HG03558 (cell line): ENCODE measurements around the gene SYNGR1.

Source experiments
- ATAC-seq: cut with Tn5 transposase; IDR thresholded peaks from one replicate; pipeline ENCODE4 v1.9.1; 2021; ENCODE audit warnings: moderate number of reproducible peaks; ENCODE audit not compliant: unreplicated experiment; ENCODE audit errors: extremely low read depth

Gene SYNGR1, protein sequence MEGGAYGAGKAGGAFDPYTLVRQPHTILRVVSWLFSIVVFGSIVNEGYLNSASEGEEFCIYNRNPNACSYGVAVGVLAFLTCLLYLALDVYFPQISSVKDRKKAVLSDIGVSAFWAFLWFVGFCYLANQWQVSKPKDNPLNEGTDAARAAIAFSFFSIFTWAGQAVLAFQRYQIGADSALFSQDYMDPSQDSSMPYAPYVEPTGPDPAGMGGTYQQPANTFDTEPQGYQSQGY

DNA sequence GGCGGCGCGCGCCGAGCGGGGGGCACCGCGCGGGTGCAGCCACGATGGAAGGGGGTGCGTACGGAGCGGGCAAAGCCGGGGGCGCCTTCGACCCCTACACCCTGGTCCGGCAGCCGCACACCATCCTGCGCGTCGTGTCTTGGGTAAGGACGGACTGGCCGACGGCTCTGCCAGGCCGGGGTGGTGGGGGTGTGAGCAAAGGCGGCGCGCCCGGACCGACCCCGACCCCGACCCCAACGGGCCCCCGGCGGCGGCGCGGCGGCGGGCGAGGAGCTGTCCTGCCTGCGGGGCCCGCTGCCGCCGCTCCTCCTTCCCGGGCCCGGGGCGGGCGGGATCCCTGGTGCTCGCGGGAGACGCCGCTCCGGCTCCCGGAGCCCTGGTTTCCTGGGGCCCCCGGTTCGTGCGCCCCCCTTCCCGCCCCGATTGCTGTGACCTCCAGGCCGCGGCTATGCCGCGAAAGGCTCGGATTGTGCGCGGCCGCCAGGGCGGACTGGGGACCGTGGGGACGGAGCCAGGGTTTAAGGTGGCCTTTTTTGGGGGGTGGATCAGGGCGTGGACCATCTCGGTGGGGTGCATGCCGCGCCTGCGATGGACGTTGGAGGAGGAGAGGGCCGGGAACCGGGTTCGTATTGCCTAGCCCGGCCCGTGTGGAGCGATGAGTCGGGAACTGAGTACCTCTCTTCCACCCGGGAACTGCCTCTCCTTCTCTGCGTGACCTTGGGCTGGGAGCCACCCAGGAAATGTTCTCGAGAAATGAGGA, at the start of gene SYNGR1:
SYNGR1 (plus strand) TSS at position 25 of the 760 bp plus-strand sequence; CDS start at position 45, 20 bp downstream.
- no peak for ATAC-seq

DNA sequence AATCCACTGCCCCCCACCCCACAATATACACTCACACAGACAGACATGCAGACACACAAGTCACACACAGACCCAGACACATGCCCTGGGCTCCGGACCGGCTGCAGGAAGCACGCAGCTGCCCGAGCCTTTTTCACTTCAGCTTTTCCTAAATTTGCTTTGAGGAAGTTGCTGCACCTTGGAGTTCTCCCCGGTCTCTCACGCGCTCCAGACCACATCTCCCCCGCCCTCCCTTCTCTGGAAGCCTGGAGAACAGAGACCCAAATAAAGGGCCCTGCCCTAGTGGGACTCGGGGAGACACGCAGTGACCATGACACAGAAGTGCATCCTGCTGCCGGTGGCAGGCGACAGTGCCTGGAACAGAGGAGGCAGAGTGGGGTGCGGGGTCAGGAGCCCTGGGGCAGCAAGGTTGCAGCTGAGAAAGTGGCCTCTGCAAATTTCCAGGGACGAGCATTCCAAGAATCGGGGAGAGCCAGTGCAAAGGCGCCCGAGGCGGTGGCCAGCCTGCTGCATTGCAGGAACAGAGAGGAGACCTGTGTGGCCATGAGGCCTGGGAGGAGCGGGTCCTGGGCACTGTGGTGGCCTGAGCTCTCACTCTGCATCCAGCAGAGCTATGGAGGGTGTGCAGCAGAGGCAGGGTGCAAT, 49.5 kb upstream of the SYNGR1 start:
- no peak for ATAC-seq

DNA sequence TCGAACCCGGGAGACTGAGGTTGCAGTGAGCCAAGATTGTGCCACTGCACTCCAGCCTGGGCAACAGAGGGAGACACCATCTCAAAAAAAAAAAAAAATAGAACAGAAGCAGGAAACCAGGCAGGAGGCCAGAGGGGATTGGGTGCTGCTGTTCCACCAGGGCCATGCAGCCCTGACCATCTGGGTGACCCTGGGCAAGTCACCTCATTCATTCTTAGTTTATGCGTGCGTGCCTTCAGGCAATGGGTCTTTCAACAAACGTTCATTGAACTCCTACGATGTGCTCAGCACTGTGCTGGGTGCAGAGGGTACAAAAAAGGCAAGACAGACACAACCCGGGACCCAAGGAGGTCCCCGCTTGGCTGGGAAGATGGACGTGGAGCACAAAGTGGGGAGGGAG, 48.7 kb upstream of the SYNGR1 start:
- no peak for ATAC-seq

DNA sequence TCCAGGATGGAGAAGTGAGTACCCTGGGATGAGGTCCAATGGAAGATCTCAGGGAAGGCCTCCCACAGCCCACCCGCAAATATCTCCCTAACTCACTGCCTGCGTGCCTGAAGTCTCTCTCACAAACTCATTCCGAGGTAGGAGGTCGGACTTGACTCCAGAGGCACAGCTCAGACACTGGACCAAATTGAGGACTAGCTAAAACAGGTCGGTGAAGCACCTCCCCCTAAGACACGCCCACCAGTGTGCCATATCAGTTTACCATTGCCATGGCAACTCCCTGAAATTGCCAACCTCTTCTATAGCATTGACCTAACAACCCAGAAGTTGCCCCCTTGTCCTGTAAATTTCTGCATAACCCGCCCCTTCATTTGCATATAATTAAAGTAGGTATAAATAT, 47.9 kb upstream of the SYNGR1 start:
- no peak for ATAC-seq

DNA sequence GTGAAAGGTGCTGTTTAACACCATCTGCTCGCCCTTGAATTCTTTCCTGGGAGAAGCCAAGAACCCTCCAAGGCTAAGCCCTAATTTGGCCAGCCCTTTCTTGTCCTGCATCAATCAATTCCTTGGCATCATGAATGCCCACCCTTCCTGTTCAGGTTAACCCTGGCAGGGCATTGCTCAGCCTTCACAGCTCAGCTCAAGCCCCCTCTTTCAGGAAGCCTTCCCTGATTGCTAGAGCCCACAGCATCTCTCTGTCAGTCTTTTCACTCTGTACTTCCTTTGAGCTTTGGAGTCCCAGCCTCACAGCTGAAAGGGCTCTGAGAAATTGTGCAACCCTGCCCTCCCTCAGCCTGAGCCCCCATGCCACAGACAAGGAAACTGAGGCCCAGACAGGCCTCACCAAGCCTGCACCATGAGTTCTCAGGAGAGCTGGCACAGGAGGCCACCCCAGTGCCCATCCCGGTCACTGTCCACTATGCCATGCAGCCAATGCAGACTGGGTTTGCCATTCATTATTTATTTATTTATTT, 47.3 kb upstream of the SYNGR1 start:
- no peak for ATAC-seq

DNA sequence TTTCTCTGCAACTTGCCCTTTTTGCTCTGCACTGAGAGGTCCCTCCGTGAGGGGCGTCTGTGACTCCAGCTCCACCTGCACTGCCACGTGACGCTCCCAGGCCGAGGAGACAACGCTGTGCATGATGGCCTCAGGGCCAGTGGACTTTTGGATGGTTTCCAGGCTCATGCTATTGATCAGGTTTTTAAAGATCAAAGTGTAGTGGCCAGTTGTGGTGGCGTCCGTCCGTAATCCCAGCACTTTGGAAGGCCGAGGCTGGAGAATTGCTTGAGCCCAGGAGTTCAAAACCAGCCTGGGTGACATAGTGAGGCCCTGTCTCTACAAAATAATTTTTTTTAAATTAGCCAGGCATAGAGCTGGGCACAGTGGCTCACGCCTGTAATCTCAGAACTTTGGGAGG, 46.4 kb upstream of the SYNGR1 start:
- no peak for ATAC-seq

DNA sequence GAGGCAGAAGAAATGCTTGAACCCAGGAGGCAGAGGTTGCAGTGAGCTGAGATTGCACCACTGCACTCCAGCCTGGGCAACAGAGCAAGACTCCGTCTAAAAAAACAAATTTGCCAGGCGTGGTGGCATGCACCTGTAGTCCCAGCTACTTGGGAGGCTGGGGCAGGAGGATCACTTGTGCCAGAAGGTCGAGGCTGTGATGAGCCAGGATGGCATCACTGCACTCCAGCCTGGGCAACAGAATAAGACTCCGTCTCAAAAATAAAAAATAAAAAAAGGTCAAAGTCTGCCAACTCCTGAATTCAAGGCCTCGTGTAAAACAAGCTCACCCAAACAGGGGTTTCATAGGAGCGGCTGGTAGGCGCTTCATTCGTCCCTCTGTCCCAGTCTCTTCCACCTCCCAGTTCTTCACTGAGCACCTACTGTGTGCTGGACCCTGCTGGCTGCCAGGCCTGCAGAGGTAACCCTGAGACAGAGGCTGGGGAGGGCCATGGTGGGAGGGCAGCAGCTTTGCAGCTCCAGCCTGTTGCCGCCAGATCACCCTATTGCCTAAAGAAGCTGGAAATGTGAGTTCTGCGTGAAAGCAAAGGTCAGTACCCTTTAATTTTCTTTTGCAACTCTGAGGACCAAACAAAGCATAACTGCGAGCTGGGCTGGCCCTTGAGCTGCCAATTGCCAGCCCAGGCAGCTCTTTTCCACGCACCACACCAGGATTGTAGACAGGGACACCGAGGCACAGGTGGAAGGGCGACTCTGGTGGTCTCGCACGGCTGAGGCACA, 45.7 kb upstream of the SYNGR1 start:
- ATAC-seq: no peak

DNA sequence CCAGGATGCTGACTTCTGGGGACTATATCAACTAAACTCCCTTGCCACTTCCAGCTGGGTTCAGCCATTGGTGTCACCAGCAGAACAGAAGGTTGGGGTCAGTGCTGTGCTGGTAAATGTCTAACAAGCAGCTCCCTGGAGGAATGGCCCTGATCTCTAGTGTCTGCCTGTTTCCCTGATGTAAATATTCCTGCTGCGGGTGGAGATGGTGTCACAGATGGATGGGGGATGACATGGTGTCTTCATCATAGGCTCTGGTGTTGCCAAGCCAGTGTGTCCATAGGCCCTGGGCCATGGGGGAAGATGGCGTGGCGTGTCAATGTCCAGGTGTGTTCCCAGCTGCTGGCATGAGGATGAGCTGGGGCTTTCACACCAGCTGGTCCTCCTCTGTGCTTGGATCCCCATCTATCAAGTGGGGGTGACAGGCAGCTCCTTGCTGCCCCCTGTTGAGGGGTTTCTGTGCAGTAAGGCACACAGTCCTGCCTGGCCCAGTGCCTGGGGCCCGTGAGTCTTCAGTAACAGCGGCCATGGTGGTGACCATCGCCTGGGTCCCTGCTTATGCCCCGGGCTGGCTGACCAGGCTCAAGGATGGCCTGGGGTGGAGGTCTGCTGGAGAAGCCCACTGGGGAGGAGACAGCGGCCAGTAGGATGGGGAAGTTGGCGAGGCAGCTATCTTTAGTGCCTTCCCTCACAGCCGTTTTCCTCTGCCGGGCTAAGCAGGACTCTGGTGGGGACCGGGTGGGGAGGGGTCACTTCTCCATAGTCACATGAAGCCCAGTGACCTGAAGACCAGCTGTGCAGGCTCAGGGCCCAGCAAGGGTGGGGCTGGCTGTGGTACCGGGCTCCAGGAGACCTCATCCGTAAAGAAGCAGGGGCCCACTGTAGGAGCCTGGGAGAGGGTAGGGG, 43.1 kb upstream of the SYNGR1 start:
- no peak for ATAC-seq

DNA sequence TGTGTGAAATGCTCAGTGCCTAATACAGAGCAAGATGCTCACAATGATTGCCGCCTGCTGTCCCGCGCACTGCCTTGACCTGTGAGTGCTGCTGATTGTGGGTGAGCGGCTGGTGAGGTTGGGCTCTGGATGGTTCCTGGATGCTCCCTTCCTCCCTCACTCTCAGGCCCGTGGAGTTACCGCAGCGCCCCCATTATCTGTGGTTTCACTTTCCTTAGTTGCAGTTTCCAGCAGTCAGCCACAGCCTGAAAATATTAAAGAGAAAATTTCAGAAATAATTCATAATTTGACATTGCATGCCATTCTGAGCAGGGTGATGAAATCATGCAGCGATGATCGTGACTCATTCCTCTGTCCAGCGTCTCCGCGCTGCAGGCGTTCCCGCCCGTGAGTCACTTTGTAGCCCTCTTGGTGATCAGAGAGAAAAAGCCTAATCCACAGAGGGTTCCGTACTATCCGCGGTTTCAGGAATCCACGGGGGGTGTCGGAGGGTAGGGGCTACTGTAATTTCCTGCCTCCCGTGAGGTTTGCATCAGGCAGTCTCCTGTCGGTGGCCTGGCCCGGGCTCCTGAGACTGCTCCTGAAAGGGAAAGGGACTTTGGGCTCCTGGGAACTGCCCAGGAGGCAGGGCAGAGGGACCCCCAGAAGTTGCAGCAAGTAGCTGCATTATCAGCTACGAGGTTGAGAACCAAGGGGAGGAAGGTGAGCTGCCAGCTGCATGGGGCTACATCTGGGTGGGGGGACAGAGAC, 41.0 kb upstream of the SYNGR1 start:
- ATAC-seq: no peak

DNA sequence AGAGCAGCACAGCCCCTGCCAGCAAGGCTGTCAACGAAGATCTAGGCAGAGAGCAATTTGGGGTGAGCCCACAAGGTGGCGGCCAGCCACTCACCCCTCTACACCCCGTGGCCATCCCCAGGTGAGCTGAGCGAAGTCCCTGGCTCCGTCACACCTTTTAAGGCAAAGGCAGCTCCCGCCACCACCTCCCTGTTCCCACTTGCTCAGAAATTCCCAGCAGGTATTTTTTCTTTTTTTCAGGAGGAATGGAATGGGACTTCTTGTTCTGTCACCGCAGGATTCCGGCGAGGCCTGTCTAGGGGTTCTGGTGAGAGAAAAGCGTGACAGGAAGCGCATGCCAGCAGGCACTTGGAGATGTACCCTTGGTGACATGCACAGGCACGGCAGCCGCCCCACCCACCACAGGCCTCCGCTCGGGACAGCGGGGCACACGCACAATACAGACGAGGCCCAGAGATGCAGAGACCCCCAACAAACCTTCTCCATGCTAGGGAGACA, 40.4 kb upstream of the SYNGR1 start:
- no peak for ATAC-seq

DNA sequence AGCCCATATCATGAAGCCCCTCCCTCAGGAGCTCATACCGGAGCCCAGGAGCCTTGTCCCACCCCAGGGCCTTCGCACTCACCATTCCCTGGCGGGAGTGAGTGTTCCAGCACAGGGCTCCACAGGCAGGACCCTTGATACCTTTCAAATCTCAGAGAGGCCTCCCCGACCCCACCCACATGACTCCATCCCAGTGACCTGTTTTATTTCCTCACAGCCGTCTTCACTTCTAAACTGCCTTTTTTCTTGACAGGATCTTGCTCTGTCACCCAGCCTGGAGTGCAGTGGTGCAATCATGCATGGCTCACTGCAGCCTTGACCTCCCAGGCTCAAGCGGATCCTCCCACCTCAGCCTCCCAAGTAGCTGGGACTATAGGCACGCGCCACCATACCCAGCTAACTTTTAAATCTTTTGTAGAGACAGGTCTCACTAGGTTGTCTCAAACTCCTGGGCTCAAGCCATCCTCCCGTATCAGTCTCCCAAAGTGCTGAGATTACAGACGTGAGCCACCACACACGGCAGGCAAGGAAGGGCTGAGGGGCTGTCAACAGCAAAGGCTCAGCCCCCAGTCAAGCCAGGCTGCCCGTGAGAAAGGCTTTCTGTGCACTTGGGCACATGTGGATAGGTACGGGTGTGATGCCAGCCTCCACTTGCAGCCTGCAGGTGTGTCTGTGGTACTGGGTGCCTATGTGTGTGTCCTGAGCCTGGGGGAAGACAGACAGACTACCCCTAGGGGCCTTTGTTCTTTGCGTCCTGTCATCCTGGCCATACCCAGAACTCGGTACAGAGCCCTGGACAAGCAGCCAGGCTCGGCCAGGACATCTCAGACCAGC, 39.7 kb upstream of the SYNGR1 start:
- no peak for ATAC-seq

DNA sequence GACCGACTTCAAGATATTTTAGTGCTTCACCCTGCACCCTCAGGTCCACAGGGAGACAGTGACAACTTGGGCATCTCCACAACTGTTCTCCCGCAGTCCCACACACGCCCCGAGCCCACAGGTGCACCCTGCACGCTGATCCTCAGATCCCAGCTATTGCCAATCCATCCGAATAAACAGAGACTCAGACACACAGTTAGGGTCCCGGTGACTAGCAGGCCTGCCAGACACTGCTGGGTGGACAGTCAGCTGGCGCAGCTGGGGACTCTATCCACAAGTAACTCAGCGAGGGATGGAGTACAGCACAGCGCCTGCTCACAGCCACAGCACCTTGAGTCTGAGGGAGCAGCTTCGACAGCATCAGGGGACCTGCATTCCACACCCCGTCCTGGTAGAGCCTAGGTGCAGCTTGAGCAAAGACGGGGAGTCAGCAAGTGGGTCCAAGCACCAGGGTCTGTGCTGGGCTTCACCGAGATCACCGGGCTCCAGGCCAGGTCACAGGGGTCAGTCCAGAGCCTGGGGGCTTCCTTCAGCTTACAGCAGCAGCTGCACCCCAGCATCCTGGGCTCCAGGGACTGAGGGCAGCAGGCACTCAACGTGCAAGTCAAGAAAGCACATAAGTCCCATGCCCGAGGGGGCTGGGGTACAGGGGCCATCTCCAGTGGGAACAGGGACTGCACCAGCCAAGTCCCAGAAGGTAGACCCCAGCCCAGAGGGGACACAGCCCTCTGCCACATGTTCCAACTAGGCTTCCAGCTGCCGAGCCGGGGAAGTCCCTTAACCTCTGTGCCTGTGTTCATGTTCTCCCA, 38.0 kb upstream of the SYNGR1 start:
- ATAC-seq: no peak

DNA sequence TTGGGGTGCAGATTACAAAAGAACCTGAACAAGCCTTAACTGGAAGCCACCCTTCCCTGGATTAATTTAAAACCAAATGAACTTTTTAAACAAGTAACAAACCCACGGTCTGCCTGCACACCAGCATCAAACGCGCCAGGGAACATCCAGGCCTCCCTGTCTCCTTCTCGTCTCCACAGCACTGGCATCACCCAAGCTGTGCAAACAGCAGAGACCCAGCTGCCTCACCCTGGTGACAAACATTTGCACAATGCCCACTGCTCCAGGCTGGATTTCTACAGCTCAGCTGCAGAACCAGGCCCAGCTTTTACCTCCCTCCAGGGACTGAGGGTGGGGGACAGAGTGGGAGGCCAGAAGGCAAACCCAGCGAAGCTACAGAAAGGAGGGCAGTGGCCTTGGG, 37.4 kb upstream of the SYNGR1 start:
- no peak for ATAC-seq

DNA sequence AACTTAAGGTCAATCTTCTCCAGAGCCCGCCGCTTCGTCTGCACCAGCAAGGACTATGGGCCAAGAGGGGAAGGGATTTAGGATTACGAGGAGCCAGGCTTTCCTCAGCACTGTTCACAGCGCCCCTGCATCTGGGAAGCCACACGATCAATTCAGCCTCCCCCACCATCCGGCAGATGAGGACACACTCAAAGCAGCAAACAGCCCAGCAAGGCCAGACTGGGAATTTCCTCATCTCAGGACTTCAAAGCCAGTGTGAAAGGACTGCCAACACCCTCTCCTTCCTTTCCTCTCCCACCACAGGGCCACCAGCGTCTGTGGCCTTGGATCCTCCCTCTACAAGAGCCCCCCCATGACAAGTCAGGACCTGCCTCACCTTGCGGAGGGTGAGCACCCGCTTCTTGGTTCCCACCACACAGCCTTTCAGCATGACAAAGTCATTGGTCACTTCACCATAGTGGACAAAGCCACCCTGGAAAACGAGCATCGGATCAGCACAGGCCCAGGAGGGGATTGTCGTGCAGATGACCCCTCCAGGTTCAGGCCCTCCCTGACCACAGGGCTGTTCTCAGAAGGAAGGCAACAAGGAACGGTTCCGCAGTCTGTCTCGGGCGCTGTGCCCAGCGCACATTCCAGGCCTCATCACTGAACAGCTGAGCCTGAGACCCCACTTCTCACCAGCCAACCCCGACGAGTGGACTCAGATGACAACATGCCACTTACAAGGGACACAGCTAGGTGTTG, 36.4 kb upstream of the SYNGR1 start:
- no peak for ATAC-seq

DNA sequence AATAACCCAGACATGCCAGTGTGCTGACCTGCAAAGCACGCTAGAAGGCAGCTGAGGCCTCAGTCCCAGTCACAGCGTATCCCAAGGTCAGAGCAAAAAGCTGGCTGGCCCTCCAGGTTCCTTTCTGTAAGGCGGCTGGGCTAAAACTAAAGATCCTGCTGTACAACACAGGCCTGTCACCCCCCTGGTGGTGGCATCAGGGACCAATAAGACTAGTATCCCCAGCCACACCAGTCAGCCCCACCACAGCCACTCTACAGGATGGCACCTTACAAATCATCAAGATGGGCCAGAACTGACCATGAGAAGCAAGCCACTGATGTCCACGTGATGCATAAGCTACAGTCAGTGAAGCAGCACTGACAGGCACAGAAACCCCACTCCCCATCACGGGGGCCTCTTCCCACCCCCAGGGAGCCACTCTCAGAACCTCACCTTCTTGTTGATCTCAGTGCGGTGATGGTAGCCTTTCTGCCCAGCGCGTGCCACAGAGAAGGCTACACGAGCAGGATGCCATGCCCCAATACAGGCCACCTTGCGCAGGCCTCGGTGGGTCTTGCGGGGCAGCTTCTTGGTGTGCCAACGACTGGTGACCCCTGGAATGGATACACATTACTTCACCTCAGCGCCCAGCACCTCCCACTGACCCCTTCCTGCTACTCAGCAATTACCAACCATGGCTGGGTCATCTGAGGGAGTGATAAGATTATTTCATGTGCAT, 35.4 kb upstream of the SYNGR1 start:
- no peak for ATAC-seq

DNA sequence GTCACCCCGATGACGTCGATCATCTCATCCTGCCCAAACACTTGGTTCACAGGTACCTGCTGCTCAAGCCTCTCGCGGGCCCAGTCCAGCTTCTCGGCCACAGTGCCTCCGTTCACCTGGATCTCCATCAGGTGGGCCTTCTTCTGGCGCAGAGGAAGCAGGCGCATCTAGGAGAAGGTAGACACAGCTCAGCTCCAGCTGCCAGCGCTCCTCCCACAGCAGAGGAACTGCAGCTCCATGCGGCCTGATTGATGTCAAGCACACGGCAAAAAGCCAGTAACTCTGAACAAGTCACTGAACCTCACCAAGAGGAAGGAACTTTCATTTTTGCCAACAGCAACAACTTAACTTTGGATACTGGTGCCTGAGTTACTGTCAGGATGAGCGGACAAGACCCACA, 34.4 kb upstream of the SYNGR1 start:
- ATAC-seq: no peak
